Measurements from ENCODE around the gene VPS54.
A peak's percentile ranks its signal among the peaks of the same experiment; 100 is the strongest.

The VPS54 gene

GRCh38 chr2:63855418-63856302 lies 163.6 kb downstream of the VPS54 start:
- Histone ChIP-seq H3K79me1 (ENCODE audit: low read length) (no peaks in the 10 kb centered on the region), H3K9me3 (ENCODE audit: insufficient read depth, low read depth, low read length) (no peaks in the 10 kb centered on the region), H3K4me1 (ENCODE audit: control insufficient read depth in 1 of 2, insufficient read depth in 2 of 2, low read length in 2 of 2) (peaks cover 2% of the 10 kb centered on the region in 2 experiments), H3K4me2 (ENCODE audit: low read length) (no peak overlapping the region), H3K14ac (ENCODE audit: low read length) (no peak overlapping the region), H2BK120ac (ENCODE audit: insufficient read depth, low read length, poor library complexity) (no peak overlapping the region), H4K8ac (ENCODE audit: low read depth, low read length) (no peak overlapping the region), H3K27me3 (ENCODE audit: insufficient read depth, low read length) (no peaks in the 10 kb centered on the region), H4K91ac (ENCODE audit: low read depth, low read length) (no peak overlapping the region), H3K9ac (ENCODE audit: low read length) (no peak overlapping the region), H3K36me3 (ENCODE audit: control insufficient read depth in 1 of 2, insufficient read depth in 2 of 2, low read length in 2 of 2) (peaks cover 14 to 20% of the 10 kb centered on the region in 2 experiments), H3K79me2 (ENCODE audit: control insufficient read depth, insufficient read depth, low read length, poor library complexity) (peaks cover 11% of the 10 kb centered on the region), H4K12ac (ENCODE audit: low read depth, low read length) (peak overlapping the region; percentile 7), H2BK5ac (ENCODE audit: low read depth, low read length, poor library complexity) (no peak overlapping the region), H2AFZ (ENCODE audit: insufficient read depth, low read length, poor library complexity) (no peak overlapping the region), H3K4ac (ENCODE audit: low read depth, low read length) (peak overlapping the region; percentile 89), H3K27ac (ENCODE audit: low read depth, low read length) (no peak overlapping the region), H2BK12ac (ENCODE audit: low read length) (no peak overlapping the region), H2AK5ac (ENCODE audit: low read length) (no peak overlapping the region), H3K18ac (ENCODE audit: low read length) (peak overlapping the region; percentile 23), H3K23ac (ENCODE audit: low read length) (no peak overlapping the region), H3K4me3 (ENCODE audit: low read depth, low read length) (no peak overlapping the region)
- WGBS (ENCODE audit: extremely low coverage, insufficient coverage, insufficient read length) = no CpG with 5 or more reads among the region's 14 CpGs
- no peak for DNase-seq

DNA sequence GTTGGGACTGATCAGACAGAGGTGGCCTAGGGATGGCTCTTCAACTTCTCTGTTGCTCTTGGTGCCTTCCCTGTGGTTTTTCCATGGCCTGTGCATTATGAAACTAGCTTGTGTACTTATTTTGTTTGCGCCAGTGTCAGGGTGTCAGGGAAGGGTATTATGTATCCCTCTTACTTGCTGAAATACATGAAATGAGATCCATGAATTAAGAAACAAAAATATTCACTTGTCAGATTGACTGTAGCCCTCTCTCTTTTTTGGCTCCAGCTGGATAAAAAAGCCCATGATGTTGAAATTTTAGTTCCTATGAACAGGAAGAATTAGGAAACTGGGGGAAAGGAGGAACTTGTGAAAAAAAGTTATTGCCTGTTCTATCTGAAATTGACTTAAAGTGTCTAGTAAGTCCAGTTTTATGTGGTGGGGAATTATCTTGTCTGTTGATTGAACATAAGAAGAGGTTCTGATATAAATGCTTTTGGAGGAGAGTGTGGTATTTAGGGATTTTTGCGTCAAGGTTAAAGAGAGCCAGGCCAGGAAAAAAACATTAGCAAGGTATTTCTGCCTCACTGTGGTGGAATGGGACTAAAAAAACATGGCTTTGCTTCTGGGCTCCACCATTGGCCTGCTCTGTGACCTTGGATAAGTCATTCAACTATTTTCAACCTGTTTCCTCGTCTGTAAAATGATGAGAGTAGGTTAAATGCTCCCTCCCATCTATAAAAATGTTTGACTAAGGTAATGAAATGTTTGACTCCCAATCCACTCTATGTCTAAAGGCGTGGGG lies 165.5 kb downstream of the VPS54 start:
- H3K27me3 ChIP-seq (ENCODE audit: insufficient read depth, low read length) = no peaks in the 10 kb centered on the region
- H4K8ac ChIP-seq (ENCODE audit: low read depth, low read length) = no peak overlapping the region
- H3K23ac ChIP-seq (ENCODE audit: low read length) = no peak overlapping the region
- H3K79me1 ChIP-seq (ENCODE audit: low read length) = no peaks in the 10 kb centered on the region
- no peak overlapping the region for H2BK12ac ChIP-seq (ENCODE audit: low read length)
- no CpG with 5 or more reads among the region's 4 CpGs for WGBS (ENCODE audit: extremely low coverage, insufficient coverage, insufficient read length)
- H3K9ac ChIP-seq (ENCODE audit: low read length) = no peak overlapping the region
- H4K91ac ChIP-seq (ENCODE audit: low read depth, low read length) = no peak overlapping the region
- peaks cover 11 to 17% of the 10 kb centered on the region in 2 experiments for H3K36me3 ChIP-seq (ENCODE audit: control insufficient read depth in 1 of 2, insufficient read depth in 2 of 2, low read length in 2 of 2)
- peak in 1 of 2 donors; percentile 37 for DNase-seq
- peak overlapping the region; percentile 83 for H3K4ac ChIP-seq (ENCODE audit: low read depth, low read length)
- H3K4me2 ChIP-seq (ENCODE audit: low read length) = no peak overlapping the region
- H3K9me3 ChIP-seq (ENCODE audit: insufficient read depth, low read depth, low read length) = no peaks in the 10 kb centered on the region
- no peak overlapping the region for H2BK5ac ChIP-seq (ENCODE audit: low read depth, low read length, poor library complexity)
- no peak overlapping the region for H2AK5ac ChIP-seq (ENCODE audit: low read length)
- H3K18ac ChIP-seq (ENCODE audit: low read length) = no peak overlapping the region
- no peak overlapping the region for H2AFZ ChIP-seq (ENCODE audit: insufficient read depth, low read length, poor library complexity)
- peaks cover 12% of the 10 kb centered on the region for H3K79me2 ChIP-seq (ENCODE audit: control insufficient read depth, insufficient read depth, low read length, poor library complexity)
- no peak overlapping the region for H3K27ac ChIP-seq (ENCODE audit: low read depth, low read length)
- no peak overlapping the region for H3K14ac ChIP-seq (ENCODE audit: low read length)
- H3K4me3 ChIP-seq (ENCODE audit: low read depth, low read length) = no peak overlapping the region
- no peak overlapping the region for H4K12ac ChIP-seq (ENCODE audit: low read depth, low read length)
- no peak overlapping the region for H2BK120ac ChIP-seq (ENCODE audit: insufficient read depth, low read length, poor library complexity)
- peaks cover 2 to 5% of the 10 kb centered on the region in 2 experiments for H3K4me1 ChIP-seq (ENCODE audit: control insufficient read depth in 1 of 2, insufficient read depth in 2 of 2, low read length in 2 of 2)

GRCh38 chr2:63851691-63852311 lies 167.4 kb downstream of the VPS54 start:
- Histone ChIP-seq H3K18ac (ENCODE audit: low read length) (no peak overlapping the region), H2BK12ac (ENCODE audit: low read length) (no peak overlapping the region), H3K4me2 (ENCODE audit: low read length) (no peak overlapping the region), H3K79me2 (ENCODE audit: control insufficient read depth, insufficient read depth, low read length, poor library complexity) (peaks cover 17% of the 10 kb centered on the region), H3K4me3 (ENCODE audit: low read depth, low read length) (no peak overlapping the region), H2BK120ac (ENCODE audit: insufficient read depth, low read length, poor library complexity) (no peak overlapping the region), H3K23ac (ENCODE audit: low read length) (no peak overlapping the region), H4K8ac (ENCODE audit: low read depth, low read length) (no peak overlapping the region), H3K9me3 (ENCODE audit: insufficient read depth, low read depth, low read length) (no peaks in the 10 kb centered on the region), H2AK5ac (ENCODE audit: low read length) (no peak overlapping the region), H3K27me3 (ENCODE audit: insufficient read depth, low read length) (no peaks in the 10 kb centered on the region), H3K36me3 (ENCODE audit: control insufficient read depth in 1 of 2, insufficient read depth in 2 of 2, low read length in 2 of 2) (peaks cover 4 to 7% of the 10 kb centered on the region in 2 experiments), H3K4me1 (ENCODE audit: control insufficient read depth in 1 of 2, insufficient read depth in 2 of 2, low read length in 2 of 2) (peaks cover 2 to 11% of the 10 kb centered on the region in 2 experiments), H3K4ac (ENCODE audit: low read depth, low read length) (peak overlapping the region; percentile 85), H4K12ac (ENCODE audit: low read depth, low read length) (no peak overlapping the region), H3K79me1 (ENCODE audit: low read length) (no peaks in the 10 kb centered on the region), H2BK5ac (ENCODE audit: low read depth, low read length, poor library complexity) (no peak overlapping the region), H3K27ac (ENCODE audit: low read depth, low read length) (no peak overlapping the region), H3K9ac (ENCODE audit: low read length) (no peak overlapping the region), H4K91ac (ENCODE audit: low read depth, low read length) (no peak overlapping the region), H3K14ac (ENCODE audit: low read length) (no peak overlapping the region), H2AFZ (ENCODE audit: insufficient read depth, low read length, poor library complexity) (no peak overlapping the region)
- no peak for DNase-seq
- WGBS (ENCODE audit: extremely low coverage, insufficient coverage, insufficient read length) = no CpG with 5 or more reads among the region's 1 CpG

- Histone ChIP-seq H2AK5ac (ENCODE audit: low read length) (no peak overlapping the region), H4K12ac (ENCODE audit: low read depth, low read length) (no peak overlapping the region), H4K91ac (ENCODE audit: low read depth, low read length) (no peak overlapping the region), H3K9ac (ENCODE audit: low read length) (no peak overlapping the region), H4K8ac (ENCODE audit: low read depth, low read length) (no peak overlapping the region), H3K79me2 (ENCODE audit: control insufficient read depth, insufficient read depth, low read length, poor library complexity) (peaks cover 13% of the 10 kb centered on the region), H3K14ac (ENCODE audit: low read length) (no peak overlapping the region), H3K27me3 (ENCODE audit: insufficient read depth, low read length) (no peaks in the 10 kb centered on the region), H3K9me3 (ENCODE audit: insufficient read depth, low read depth, low read length) (no peaks in the 10 kb centered on the region), H3K18ac (ENCODE audit: low read length) (no peak overlapping the region), H3K27ac (ENCODE audit: low read depth, low read length) (no peak overlapping the region), H2AFZ (ENCODE audit: insufficient read depth, low read length, poor library complexity) (no peak overlapping the region), H3K23ac (ENCODE audit: low read length) (no peak overlapping the region), H2BK5ac (ENCODE audit: low read depth, low read length, poor library complexity) (no peak overlapping the region), H3K4me3 (ENCODE audit: low read depth, low read length) (no peak overlapping the region), H3K4me2 (ENCODE audit: low read length) (no peak overlapping the region), H3K36me3 (ENCODE audit: control insufficient read depth in 1 of 2, insufficient read depth in 2 of 2, low read length in 2 of 2) (peaks cover 2 to 3% of the 10 kb centered on the region in 2 experiments), H3K4ac (ENCODE audit: low read depth, low read length) (peak overlapping the region; percentile 67), H3K79me1 (ENCODE audit: low read length) (peaks cover 2% of the 10 kb centered on the region), H2BK12ac (ENCODE audit: low read length) (no peak overlapping the region), H3K4me1 (ENCODE audit: control insufficient read depth in 1 of 2, insufficient read depth in 2 of 2, low read length in 2 of 2) (peaks cover 5 to 15% of the 10 kb centered on the region in 2 experiments), H2BK120ac (ENCODE audit: insufficient read depth, low read length, poor library complexity) (no peak overlapping the region)
- no peak for DNase-seq
Observed at GRCh38 chr2:63850649-63851048, 168.6 kb downstream of the VPS54 start.
